Stimulated activated CD4-positive, alpha-beta T cell treated with anti-CD3 and anti-CD28 coated beads, Interleukin-15, amount 100 ng/mL, for 24 hours (primary cell): ENCODE data around the gene ARHGAP4.

ENCODE experiments used
- DNase-seq: peaks from one replicate; pipeline ENCODE4 v3.0.0-alpha.2; 2020

The ARHGAP4 gene

DNA sequence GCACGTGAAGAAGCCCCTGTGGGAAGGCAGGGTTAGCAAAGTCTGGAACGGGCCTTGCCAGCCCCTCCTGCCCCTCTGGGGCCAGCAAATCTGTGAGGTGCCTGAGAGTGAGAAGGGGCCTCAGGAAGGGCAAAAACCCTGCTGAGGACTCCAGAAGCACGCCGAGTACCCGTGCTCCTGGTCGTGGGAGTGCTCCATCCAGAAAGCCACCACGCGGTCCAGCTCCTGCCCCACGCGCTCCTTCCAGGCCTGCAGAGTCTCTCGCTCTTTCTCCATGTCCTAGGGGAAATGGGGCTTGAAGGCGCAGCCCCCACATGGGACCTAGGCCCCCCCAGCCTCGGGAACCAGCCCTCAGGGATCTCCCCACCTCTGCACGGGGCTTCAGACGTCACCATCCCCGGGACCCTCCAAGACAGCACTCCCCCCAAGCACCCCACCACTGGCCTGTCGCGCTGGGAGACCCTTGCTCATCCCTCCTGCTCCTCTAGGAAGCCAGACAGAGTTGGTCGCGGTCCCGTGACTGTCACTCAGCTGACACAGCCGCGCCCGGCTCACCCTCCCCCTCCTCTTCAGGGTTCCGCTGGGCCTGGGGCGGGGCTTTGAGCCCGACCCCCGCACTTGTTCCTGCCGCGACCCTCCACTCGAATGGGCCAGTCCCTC, 18.2 kb upstream of the ARHGAP4 start, which contains the start of gene RENBP:
Gene RENBP (minus strand): TSS at position 504 of the 660 bp plus-strand sequence. CDS start 33 bp downstream, at position 471.
- DNase-seq: peak; percentile 66

DNA sequence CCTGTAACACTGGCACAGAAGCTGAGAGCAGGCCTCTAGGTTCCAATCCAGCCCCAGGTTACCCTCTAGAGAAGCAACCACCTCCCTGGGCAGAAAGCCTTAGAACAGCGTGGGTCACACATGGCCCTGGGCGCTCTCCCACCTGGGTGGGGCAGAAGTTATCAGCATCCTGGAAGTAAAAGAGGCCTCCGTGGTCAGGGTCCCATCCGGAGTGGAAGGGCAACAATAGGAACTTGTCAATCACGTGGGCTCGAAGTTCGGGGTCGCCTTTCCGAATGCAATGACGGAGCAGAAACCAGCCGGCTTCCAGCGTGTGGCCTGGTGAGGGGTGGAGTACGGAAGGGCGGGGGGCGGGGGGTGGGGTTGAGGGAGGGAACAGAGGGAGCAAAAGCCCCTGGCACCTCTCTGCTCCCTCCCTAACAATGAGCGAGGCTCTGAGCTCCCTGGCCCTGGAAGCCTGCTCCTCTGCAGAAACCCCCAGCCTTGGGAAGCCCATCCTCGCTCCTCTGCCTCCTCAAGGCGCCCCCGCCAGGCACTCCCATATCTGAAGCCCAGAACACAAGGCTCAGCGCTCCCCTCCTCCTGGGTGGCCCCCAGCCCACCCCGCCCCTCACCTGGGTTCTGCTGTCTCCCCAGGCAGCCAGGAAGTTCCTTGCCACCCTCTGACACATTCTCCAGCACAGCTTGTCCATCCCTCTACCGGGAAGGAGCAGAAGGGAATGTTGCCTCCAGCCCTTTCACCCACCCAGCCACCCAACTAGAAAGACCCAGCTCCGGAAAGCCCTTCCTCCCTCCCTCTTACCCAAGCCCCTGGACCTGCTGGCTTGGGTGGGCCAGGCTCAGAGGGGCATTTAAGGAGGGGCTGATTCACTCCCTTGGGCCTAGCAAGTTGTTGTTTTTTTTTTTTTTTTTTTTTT, 15.5 kb upstream of the ARHGAP4 start:
- no peak for DNase-seq

DNA sequence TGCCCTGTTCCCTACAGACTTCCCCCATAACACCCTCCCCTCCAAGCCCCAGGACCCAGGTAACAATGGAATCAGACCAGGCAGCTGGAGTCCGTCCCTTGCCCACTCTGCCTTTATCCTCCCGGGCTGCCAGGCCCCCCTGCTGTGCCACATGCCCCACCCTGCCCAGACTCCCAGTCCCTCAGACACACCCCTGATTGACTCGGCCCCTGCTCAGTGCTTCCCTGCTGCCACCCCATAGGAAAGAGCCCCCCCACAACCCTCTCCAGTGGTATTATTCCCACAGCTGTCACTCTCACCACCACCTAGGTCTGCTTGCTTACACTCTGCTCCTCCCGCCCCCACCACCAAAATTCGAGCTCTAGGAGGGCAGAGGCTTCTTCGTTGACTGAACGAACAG, 13.5 kb upstream of the ARHGAP4 start:
- no peak for DNase-seq

DNA sequence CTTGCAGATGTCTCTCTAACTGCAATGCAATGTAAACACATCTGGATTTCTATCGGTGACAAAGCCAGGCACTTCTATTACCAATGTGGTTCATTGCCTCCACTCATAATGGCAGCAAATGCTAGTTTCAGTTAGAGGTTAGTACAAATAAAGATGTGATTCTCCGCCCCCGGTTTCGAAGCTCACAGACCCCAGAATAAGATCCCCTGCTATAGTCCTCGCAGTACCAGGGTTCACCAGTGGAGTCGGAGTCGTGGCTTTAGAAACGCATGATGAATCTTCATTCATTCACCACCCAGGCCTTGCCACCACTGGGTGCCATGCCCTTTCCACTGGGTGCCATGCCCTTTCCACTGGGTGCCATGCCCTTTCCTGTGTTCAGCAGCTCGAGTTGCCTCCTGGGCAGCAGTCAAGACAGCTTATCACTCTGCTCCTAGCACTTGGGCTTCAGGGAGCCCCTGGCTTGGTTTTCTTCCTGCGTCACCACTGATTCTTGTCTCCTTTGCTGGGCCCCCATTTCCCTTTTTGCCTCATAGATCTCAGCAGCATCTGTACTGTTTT, 12.2 kb upstream of the ARHGAP4 start:
- no peak for DNase-seq

DNA sequence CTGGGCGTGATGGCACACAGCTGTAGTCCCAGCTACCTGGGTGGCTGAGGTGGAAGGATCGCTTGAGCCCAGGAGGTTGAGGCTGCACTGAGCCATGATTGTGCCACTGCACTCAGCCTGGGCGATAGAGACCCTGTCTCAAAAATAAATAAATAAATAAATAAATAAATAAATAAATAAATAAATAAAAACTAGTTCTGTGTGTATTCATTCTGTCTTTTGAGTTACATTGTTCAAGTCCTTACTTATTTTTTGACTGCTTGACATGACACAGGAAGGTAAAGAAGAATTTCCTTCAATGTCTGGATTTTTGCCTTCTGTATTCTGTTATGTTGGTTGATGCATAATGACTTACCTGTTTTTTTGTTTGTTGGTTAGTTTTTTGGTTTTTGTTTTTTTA, 11.0 kb upstream of the ARHGAP4 start:
- DNase-seq: no peak

DNA sequence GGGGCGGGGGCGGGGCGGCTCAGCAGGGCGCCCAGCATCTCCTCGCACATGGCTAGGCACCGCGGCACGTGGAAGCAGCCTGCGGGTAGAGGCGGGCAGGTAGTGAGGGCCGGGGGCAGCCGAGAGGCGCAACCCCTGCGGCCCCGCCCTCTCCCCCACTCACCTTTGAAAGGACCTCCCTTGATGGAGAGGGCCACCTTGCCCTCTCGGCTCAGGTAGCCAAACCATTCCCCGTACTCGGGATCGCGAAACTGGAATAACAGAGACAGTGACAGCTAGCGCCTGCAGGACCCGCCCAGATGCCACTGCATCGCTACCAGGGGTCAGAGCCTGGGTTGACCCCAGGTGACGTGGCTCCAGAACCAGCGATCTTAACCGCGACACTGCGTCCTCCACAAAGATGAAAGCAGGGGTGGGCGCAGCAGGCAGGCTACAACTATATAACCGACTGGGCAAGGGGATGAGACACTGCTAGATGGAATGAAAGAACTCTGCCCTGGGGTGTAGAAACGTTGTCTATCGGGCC, 9.3 kb upstream of the ARHGAP4 start:
- no peak for DNase-seq

DNA sequence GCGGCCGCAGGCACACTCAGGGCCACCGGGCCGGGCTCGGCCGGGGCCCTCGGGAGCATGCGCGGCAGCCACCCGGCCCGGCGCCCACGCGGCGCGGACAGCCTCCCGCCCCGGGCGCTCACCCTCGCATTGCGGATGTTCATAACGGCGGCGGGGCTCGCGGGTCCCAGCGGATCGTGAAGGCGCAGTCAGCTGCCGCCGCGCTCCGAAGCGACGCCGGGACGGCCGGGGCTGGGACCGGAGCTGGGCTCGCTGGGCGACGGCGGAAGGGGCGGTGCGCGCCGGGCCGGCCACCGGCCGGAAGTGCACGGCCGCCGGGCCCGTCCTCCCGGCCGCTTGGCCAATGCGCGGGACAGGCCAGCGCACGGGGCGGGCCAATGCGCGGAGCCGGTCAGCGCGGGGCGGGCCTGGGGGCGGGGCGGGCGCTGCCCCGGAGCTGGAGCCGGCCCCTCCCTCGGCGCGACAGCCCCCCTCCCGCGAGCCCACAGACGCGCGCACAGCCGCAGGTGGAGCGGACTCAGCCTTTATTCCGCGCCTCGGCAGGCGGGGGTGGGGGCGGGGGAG, 8.8 kb upstream of the ARHGAP4 start, which contains the start of gene NAA10:
Gene NAA10 (minus strand): TSS at position 276 of the 564 bp plus-strand sequence. CDS start 133 bp downstream, at position 143.
- DNase-seq: peak; percentile 79

DNA sequence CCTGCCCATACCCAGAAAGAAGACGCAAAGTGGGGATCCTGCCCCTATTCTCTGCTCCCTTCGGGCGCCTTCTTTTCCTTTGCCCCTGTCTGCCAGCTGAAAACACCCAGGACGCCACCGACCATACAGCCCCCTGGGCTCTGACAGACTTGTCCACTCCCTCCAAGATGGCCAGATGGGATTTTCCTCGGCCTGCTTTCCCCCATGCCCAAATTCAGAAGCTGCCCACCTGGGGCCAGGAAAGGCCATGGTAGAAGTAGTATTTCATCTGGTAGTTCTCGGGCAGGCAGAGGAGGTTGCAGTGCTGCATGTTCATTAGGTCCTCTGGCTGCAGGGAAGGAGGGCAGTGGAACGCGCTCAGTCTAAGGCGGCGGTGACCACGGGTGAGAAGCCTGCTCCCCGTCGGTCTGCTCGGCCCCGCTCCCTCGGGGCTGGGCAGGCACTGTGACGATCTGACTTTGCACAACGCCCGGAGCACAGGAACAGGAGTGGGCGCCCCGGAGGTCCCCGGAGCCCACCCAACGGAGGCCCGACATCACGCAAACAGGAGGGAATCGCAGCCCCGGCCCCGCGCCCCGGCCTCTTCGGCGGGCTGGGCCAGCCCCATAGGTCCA, 8.2 kb upstream of the ARHGAP4 start:
- no peak for DNase-seq

DNA sequence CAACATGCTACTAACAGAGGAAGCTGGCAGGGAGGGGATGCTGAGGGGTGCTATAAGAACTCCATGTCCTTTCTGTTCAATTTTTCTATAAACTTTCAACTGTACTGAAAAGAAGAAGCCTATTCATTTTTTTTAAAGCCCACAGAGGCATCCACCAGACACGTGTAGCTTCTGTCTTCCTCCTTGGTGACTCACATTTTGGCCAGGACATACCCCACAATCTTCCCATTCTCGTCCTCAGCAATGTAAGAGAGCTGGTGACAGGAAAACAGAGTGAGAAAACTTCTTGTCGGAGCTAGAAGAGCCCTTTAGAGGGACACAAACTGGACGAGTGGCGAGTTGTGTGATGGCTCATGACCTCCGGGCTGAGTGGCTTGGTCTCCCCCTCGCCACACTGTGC, 7.7 kb upstream of the ARHGAP4 start:
- DNase-seq: no peak

DNA sequence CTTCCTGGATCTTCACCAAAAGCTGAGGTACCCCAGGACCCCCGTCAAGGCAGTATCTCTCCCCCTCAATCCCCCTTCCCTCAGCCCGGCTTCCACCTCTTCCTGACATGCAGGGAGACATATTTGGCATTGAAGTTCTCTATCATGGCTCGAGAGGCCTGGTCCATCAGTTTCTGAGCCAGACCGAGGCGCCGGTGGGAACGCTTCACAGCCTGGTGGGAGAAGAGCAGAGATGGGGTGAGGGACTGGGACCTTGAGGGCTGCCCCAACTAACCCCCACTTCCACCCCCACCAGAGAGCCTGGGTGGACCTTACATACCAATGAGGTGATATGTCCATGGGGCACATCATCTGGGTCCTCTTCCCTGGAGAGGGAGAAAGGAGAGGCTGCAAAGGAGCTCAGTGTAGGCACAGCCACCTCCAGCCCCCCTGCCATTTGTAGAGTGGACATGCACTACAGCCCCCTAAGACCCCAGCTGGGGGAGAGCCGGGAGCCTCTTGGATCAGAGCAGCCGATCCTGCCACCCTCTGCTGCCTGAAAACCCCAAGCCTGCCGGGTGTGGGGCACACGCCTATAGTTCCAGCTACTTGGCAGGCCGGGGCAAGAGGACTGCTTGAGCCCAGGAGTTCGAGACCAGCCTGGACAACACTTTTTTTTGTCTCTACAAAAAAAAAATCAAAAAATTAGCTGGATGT, 6.3 kb upstream of the ARHGAP4 start:
- DNase-seq: no peak

DNA sequence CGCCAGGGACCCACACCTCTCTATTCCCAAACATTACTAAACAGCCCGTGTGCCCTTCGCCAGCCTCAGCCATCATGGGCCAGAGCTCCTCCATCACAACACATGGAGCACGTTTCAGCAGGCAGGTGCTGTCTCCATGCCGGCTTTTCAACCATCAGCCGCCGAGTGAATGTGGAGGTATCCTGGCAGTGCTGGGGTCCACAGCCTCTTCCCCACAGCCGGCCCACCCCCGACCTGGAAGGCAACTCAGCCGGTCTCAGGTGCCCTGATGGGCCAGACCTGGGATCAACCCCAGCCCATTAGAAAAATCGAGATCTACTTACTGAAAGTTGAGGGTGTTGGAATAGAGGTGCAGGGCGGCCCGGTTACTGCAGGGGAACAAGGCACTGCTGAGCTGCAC, 5.7 kb upstream of the ARHGAP4 start:
- DNase-seq: no peak

DNA sequence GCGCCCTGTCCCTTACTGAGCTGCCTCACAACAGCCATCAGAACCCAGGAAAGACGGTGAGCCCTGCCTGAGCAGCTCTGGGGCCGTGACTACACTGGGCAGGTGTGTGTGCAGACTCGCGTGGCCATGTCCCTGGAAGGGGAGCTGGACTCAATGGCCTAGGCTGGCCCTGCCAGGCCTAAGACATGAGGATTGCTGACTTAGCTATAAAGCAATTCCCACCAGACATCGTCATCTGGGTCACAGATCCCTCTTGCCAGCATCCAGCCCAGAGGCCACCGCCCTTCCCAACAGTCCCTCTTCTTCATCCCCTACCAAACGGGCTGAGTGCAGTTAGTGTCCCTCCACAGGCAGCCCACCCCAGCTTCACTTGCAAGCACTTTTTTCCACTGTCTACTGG, 5.1 kb upstream of the ARHGAP4 start:
- DNase-seq: no peak

DNA sequence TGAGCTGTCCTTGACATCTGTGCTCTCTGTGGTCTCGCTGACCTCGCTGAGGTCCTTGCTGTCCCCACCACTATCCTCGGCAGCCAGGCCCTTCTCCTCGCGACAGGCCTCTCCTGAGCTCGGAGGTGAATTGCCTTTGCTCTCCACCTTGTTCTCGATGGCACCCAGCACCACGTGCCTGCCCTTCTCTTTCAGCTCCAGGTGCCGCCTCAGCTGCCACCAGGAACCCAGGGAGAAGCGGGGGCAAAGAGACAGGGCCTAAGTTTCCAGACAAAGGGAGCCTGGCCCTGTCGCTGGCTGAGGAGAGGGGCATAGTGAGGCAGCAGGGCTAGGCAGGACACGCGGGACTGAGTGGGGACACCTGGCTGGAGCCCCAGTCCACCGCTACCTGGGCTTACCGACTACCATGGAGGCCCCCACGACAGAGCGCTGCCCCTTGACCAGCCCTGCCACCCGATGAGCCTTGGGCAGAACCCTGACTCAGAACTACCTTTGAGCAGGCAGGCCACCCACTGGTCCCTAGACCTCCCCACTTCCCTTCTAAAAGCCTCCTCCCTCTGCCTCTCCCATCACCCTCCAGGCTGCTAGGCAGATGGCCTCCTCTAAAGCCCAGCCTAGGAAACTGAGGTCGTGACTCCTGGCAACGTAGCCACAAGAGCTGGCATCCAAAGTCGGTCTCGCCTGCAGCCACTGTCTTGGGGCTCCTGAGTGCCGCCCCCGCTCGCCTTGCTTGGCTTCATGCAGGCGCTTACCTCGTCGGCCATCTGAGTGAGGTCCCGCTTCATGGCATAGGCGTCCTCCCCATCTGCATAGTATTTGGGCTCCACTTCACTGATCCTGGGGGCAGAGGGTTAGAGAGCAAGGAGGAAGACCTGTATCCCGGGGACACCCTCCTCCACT, 4.2 kb upstream of the ARHGAP4 start:
- no peak for DNase-seq

DNA sequence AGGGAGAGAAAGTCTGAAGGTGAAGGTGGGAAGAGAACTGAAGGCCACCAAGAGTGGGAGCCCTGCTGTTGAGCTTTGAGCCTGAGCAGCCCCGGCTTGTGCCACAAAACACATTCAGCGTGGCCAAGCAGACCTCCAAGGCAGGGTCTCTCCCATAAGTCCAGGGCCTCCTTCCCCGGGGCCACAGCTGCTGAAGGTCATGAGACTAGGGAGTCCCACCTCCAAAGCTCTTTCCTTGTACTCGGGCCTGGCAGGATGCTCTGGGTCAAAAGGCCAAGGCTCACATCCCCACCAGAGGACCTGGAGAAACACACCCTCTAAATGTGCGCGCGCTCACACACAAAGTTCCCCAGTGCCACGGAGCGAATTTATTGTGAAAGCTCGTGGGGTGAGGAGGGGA, 3.5 kb upstream of the ARHGAP4 start:
- no peak for DNase-seq

DNA sequence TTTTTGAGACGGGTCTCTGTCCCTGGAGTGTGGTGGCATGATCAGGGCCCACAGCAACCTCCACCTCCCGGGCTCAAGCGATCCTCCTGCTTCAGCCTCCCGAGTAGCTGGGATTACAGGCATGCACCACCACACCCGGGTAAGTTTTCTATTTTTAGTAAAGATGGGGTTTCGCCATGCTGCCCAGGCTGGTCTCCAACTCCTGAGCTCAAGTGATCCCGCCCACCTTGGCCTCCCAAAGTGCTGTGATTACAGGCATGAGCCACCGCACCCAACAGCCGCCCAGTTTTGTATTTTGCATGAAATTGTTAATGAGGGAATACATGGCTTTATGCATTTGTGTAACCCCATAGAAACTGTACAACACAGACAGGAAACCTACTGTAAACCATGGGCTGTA, 2.8 kb upstream of the ARHGAP4 start:
- no peak for DNase-seq

DNA sequence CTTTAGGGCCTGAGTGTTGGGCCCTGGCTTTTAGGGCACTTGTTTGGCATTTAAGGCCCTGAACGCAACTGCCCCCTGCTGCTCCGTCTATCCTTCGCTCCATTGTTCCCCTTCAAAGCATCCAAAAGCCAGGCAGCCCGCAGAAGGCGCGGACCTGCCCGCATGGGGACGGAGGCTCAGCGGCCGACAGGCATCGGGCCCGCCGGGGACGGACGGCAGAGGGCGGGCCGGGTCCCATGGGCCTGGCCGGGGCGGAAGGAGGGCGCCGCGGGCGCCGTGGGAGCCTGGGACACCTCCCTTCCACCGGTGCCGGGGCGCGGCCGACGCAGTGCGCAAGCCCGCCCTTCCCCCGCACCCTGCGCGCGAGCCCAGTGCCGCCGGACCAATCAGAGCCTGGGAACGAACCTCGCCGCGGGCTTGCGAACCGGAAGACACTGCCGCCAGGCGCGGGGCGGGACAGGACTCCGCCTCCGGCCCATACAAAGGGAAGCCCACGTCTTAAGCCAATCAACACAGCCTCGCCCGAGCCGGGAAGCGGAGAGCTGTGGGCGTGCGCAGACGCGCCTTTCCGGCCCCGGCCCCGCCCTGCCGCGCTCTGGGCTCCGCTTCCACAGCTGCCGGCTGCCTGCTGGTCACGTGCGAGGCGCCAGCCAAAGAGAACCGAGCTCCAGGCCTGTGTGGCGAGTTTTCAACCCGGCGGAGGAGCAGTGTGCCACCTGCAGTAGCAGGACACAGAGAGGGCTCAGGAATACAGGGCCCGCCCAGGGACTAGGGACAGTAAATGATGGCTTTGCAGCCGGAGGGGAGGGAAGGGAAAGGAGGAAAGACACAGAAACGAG, 2.1 kb upstream of the ARHGAP4 start:
- DNase-seq: peak; percentile 92

DNA sequence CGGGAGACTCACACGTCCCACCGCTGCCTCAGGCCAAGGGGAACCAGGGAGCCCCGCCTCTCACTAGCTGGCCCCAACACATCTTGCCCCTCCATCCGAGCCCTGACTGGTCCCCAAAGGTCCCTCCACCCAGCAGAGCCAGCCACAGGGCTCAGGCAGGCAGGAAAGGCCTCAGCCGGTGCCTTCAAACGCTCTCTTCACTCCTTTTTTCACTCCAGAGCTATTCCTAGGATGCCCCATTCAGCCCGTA, 1.5 kb upstream of the ARHGAP4 start:
- no peak for DNase-seq

DNA sequence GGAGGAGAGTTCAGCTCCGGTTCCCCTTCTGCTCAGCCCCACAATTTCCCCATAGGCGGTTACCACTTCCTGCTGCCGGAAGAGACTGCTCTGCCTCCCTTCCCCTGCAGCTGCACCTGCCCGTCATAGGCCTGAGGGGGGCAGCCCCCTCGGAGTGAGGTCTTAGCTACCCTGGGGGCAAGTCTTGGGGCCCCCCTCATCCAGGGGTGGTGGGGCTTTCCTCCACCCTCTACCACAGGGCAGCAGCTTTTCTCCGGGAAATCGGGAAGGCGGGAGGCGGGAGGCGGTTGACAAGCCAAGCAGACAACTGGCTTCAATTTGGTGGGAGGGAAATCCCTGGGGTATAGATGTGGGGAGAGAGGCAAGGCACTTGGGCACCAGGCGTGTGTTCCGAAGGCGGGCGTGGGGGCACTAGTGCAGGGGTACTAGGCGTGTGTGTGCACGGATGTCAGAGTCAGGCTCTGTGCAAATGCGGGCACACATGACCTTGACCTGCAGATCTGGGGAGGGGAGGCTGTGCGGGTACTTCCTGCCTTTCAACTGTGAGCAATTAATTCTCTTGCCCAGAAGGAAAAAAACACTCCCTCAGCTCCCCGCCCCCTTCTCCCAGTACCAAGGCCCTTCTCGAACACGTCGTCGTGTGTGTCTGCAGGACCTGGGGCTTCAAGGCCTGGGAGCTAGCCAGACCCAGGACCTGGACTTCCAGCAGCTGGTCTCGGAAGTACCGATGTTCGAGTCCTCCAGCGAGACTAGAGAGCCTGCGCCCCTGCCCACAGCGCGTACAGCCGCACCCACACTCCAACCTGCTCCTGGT, 1.0 kb upstream of the ARHGAP4 start:
- DNase-seq: peak; percentile 76

DNA sequence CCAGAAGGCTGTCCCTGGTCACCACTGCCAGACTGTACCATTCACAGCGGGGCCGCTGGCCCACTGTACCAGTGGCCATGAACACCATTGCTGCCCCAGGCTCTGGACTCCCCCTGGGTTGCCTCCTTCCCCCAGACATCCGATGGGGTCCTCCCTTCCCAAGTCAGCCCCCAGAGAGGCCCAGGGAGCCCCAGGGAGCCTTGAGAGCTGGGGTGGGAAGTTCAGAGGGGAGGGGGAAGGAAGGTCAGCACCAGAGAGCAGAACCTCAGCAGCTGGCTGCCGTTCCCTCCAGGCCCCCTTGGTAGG, 441 bp upstream of the ARHGAP4 start:
- no peak for DNase-seq

DNA sequence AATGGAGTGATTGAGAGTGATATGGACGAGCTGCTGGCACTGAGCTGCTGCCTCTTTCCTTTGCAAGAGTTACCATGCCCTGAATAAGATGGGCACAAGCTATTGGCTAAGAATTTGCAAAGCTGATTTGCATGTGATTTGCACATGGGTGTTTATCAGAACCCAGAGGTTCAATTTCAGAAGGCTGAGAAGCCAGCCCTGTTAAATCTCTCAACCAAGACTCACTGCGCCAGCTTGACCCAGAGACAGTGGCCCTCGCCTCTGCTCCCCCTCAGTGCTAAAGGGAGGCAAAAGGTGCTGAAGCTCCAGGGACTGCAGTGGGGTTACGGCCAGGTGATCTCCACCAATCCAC, 701 bp downstream of the ARHGAP4 start:
- no peak for DNase-seq
